NCI-H748 (cell line): ENCODE measurements around the gene ZNF473.
A peak's percentile ranks its signal among the peaks of the same experiment; 100 is the strongest.

Experiments used
- DNase-seq: peaks from one replicate; lab custom pipeline; 2025; ENCODE audit not compliant: unreplicated experiment; lab: John Stamatoyannopoulos, UW

Gene ZNF473

GRCh38 chr19:50025794-50026549, at the start of gene ZNF473:
Gene ZNF473, plus strand, starts transcription at chr19:50026005. Its CDS starts 5,078 bp downstream, at chr19:50031083.
- DNase-seq = peak; percentile 99

DNA sequence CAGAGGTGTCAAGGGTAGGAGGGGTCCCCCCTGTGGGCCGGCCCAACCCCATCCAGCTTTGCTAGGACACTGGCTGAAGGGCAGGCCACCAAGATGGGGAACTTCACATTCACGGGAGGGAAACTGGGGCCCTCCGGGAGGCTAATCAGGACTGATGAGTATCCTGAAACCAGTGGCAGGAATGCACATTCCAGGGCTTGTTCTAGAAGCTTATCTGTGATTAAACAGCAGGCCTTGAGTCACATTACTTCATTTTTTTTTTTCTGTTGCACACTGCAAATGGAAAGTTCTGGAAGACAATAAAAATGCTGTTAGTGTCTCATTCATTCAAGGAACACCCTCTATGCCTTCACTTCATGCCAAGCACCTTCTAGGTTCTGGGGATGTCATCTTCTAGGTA, 49.3 kb upstream of the ZNF473 start:
- no peak for DNase-seq

- no peak for DNase-seq
Observed at GRCh38 chr19:49977076-49977475, 48.7 kb upstream of the ZNF473 start.

DNA sequence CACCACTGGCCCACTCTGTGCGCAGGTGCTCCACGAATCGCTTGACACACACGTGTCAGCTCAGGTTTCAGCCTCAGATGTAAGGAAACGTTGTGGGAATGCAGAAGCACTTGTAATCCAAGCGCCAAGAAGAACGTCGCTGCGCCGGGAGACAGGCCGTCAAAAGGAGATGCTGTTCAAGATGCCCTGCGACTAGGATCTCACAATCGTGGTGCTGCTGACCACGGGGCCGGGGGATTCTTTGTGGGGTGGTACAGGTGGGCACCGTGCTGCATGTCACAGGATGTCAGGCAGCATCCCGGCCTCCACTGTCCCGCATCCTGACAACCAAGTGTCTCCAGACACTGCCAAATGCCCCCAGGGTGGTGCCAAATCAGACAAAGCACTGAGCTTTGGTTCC, 47.9 kb upstream of the ZNF473 start:
- DNase-seq = no peak

DNA sequence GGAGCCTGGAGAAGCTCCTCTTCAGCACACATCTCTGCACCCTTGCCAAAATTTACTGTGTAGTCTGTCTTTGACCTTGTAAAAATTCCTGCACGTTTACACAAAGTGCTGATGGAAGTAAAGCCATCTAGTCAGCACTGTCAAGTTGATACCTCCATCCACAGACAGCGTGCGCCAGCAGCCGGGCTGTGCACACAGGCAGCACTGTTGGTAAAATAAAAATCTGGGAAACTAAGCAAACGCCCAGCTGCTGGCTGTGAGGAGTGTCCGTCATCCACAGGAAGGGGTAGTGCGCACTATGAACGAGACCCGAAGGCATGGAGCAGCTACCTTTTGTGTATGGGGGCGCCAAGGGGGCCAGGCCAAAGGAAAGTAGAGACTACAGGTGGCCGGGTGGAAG, 47.5 kb upstream of the ZNF473 start:
- no peak for DNase-seq

DNA sequence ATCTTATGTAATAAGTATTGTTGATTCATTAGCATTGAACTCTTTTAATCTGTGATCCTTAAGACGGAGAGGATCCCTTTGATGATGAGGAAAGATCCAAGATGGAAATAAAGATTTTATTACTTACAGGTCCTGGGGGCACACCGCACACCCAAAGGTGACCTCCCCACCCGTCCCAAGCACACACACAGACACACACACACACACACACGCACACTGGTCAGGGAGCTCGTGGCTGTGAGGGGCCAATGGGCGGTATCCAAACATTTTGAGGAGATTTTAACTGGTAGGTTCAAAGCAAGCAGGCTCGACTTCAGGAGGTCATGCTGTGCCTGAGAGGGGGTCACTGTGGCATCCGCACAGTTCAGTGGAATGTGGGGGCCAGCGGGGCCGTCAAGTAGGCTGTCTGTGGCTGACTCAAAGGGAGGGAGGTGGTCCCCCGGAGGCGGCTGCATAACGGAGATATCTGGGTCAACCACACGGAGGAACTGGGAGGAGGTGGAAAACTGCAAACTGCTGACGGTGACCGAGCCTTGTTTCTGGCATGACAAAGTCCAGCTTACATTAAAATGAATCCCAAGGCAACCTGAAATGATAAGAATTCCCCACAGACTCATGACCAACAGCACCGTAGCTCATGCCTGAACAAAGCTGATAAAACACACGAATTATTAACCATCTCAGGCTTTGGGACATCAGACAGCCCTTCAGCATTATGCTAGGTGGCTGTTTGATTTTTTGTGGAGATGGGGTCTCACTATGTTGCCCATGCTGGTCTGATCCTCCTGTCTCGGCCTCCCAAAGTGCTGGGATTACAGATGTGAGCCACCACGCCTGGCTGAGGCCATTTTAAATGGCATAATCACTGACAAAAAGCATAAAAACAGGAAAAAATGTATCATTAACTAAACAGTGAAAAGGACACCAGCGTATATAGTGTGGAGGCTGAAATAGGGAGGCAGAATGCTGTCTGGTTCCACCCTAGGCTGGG, 43.9 kb upstream of the ZNF473 start:
- no peak for DNase-seq

DNA sequence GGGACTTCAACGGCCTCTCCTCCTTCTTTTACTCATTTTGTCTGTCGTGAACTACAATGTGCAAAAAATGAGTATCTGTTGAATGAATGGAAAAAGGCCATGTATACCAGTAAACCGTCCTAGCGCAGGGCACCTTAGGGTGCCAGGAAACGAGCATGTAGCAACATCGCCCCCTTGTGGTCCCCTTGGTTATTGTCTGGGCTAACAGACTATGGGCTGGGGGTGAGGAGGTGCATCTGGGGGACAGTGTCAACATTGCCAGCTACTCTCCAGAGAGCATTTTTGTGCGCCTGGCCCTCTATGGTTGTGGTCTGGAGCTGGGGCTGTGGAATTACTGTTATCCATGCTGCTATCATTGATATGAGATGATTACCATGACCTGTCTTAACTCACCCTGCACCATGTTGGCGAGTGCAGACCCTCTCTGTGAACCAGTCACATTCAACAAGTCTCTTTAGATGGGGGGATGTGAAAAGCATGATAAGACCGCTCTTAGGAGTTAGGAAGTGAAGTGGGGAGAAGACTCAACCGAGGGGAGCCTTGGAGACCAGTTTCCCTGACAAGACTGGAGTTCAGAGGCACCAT, 42.1 kb upstream of the ZNF473 start:
- peak; percentile 75 for DNase-seq

DNA sequence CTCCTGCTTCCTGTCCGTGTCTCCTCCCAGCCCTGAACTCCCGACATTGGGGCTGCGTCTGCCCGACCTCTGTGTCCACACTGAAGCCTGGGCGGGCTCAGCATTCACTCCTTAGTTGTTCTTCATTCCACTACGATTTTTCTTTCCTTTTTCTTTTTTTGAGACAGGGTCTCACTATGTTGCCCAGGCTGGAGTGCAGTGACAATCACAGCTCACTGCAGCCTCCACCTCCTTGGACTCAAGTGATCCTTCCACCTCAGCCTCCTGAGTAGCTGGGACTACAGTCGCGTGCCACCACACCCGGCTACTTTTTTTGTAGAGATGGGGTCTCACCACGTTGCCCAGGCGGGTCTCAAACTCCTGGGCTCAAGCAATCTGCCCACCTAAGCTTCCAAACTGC, 41.3 kb upstream of the ZNF473 start:
- DNase-seq = no peak

GRCh38 chr19:49985871-49986270, 39.9 kb upstream of the ZNF473 start:
- DNase-seq = no peak

- DNase-seq = no peak
Observed at GRCh38 chr19:49986354-49986753, 39.5 kb upstream of the ZNF473 start.

GRCh38 chr19:49987159-49987698, 38.6 kb upstream of the ZNF473 start:
- no peak for DNase-seq

GRCh38 chr19:49988007-49988406, 37.8 kb upstream of the ZNF473 start:
- no peak for DNase-seq

DNA sequence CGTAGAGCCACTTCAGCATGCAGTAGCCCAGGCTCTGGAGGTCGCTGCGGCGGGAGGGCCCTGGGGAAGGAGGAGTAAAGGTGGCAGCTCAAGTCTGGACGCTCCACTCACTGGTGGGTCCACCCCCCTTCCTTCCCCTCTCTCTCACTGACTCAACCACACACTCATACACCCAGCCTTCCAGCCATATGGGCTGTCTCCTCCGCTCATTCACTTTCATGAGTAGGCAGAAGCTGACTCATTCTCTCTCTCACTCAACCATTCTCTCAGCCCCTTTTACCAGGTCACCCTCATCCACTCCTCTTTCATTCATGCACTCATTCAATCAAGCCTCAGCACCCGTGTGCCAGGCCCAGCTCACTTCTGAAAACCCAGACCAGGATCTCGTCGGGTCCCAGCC, 37.4 kb upstream of the ZNF473 start:
- DNase-seq = no peak

GRCh38 chr19:49997709-49998108, 28.1 kb upstream of the ZNF473 start:
- peak; percentile 40 for DNase-seq

GRCh38 chr19:49999371-50000010, 26.3 kb upstream of the ZNF473 start:
- DNase-seq = no peak

DNA sequence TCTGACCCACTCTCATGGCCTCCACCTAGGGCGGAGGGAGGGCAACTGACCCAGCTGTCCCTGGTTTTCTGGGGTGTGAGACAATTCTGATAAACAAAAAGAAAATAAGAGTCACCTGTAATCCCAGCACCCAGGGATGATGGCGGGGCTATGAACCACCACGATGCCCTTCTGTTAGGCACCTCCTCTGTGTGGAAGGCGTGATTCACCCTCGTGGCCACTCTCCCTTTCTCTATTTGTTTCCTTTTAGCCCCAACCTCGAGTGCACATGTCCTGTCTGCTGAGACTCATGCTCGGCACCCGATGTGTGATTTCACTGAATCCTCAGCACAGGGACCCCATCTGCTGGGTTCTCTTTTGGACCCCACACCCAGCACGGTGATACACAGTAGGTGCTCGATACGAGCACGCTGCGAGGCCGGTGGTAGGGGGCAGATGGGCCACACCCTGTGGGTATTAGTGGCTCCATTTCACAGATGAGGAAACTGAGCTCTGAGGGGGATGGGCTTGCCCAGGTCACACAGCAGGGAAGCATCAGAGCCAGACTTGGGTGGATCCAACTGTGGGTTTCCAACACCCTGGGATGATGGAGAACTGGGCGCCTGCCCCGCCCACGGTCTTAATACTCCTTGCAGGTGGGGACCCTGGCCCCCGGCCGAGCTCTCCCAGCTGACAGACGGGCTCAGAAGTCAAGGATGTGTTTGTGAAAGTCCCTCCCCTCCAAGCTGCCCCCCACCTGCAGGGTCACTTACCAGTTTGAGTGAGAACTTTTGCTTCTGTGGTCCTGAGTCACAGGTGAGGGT, 25.6 kb upstream of the ZNF473 start:
- no peak for DNase-seq

DNA sequence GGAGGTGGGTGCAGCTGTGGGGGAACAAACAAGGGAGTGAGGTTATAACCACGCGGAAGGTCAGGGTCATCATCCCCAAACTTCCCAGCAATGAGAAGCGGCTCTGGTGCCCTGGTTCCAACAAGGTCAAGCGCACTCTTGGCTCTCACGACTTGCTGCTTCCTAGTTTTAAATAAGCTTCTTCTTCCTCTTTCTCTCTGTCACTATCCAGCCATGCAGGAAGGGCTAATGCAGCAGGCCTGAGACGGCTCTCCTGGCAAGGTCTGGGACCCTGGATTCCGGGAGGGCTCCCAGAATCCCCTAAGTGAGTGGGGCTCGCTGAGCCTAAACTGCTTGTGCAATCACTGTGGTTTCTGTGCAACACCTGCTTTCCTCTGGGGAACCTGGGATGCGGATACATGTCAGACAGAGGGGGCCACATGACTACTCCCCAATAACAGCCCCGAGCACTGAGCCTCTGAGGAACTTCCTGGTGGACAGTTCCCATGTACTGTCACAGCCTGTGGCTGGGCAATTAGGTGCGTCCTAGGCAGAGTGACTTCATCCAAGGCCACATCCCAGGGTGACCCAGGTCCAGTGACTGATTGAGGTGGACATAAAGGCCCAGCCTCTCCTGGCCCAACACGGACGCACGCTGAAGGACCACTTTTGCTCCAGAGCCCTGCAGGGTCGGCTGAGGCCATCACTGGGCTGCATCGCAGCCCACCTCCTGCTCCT, 24.8 kb upstream of the ZNF473 start:
- DNase-seq = no peak

DNA sequence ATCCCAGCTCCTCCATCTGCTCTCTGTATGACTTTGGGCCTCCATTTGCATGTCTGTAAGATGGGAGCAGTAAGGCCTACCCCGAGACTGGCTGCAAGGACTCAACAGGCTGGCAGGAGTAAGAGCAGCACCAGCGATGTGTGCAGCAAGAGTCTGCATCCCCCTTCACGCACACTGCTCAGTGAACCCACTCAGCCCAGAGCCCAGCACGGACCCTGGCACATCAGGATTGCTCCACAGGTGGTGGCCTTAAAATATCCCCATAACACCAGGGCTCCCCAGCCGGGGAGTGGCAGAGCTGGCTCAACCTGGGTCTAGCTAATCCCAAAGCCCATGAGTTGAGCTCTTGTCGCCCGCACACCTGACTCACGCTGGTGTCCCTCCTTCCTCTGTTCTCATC, 24.0 kb upstream of the ZNF473 start:
- no peak for DNase-seq

DNA sequence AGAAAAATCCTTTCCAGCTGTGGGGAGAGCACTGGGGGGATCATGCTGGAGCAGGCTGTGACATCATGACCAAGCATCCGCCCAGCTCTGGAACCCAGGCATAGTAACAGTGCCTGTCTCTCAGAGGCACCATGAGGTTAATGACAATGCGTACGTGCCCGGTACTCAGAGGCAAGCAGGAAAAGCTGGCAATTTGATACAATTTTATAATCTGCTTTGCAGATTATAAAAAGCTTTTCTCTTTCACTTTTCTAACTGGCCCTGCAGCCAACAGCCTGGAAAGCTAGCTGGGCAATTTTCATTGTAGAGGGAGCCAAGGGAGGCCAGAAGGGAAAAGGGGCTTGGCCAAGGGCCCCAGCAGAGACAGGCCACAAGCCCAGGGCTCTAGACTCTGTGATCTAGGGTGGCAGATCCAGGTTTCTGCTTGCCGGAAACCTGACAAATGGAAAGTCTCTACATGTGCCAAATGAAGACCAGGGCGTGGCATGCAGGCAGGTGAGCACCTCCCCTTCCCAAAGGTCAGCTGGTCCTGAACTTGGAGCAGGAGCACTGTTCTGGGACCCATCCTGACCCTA, 23.3 kb upstream of the ZNF473 start:
- no peak for DNase-seq
